CD4-positive, alpha-beta T cell treated with Interleukin-17A for 4 hours (primary cell): ENCODE measurements around the gene PRKCA.

Experiments used
- DNase-seq: peaks from one replicate; pipeline ENCODE4 v3.0.0-alpha.2; 2020; ENCODE audit warnings: mixed read lengths

Gene PRKCA

GRCh38 chr17:66858226-66859083 lies 556.0 kb downstream of the PRKCA start:
- DNase-seq, result no peak

- DNase-seq, result no peak
Observed at GRCh38 chr17:66859353-66859752, 556.9 kb downstream of the PRKCA start.

GRCh38 chr17:66860204-66860603 lies 557.8 kb downstream of the PRKCA start:
- DNase-seq, result no peak
